Measurements from ENCODE around the gene PBOV1.

Gene PBOV1

DNA sequence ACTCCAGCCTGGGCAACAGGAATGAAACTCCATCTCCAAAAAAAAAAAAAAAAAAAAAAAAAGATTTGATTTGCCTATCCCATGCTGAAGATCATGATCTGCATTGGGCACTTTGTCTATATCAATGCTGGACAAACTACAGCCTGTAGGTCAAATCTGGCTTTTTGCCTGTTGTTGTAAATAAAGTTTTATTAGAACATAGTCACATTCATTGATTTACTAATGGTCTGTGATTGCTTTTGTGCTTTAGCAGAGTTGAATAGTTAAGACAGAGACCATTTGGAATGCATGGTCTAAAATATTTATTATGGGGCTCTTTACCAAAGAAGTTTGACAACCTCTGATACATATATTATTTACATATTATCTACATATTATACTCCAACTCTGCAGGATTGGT lies 14.0 kb downstream of the PBOV1 start:
- no peak for DNase-seq (ENCODE audit: low read depth)

DNA sequence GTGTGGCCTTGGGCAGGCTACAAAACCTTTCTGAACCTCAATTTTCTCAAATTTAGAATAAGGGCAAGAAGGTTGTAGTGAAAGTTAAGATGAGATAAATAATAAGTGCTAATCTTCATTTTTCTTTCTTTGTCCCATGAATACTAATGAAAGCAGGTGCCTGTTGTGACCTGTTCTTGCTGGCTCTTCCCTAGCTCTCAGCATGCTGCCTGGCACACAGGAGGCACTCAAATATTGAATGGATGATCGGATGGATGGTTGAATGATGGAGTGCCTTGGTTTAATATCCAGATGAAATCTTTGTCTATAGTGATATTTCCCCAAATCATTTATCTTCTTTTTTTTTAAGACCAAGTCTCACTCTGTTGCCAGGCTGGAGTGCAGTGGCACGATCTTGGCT lies 15.0 kb downstream of the PBOV1 start:
- DNase-seq (ENCODE audit: low read depth) = no peak

DNA sequence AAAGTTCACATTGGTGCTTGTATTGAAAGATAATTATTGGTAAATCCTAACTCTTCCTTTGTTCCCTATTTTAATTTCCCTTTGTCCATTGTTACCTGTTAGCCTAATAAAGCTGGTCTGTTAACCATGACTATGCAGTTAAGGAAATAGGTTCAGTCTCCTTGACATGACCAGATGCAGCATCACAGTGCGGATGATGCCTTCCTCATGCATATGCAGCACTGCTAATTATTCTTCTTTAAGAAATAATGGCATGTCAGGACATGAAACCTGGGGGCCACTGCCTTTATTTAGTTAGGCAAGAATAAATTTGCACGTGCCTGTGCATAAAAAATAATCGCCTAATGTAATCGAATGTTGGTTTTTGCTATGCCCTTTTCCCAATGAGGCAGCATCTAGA lies 16.5 kb downstream of the PBOV1 start:
- DNase-seq (ENCODE audit: low read depth) = no peak

DNA sequence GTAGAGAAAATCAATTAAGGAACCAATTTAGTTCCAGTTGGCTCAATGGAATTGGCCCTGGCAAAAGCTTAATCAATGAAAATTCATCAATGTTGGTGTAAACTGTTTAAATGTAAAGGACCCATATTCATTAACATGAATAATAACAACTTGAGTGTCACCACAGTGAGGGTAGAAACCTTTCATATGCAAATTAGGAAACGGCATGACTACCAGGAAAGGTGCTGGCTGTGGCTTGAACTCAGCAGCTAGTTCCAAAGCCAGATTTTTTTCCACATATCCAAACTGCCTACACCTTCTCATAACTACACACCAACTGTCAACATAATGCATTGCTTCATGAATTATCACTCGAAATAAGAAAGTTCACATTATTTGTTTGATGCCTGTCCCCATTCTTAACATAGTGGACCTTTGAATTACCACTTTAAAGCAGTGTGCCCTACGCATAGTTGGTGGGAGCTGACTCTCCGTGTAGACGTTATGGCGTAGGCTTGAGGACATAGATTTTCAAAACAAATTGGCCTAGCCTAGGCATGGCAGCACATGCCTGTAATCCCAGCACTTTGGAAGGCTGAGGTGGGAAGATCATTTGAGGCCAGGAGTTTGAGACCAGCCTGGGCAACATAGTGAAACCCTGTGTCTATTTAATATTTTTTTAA lies 19.7 kb downstream of the PBOV1 start:
- no peak for DNase-seq (ENCODE audit: low read depth)

DNA sequence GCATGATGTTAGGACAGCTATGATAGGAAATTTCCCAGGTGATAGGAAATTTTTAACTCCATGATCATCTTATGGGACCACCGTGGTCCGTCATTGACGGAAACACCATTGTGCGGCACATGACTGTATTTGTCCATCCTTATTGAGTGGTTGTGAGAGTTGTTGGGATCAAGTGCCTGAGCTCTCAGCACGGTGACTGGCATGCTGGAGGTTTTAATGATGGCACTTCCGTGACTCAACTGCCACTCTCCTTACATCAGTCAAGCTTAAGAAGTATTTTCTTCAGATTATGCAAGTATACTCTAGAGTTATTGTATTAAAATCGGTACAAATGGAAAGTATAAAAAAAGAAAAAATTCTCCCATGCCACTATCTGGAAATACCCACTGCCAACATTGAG lies 20.7 kb downstream of the PBOV1 start:
- no peak for DNase-seq (ENCODE audit: low read depth)

DNA sequence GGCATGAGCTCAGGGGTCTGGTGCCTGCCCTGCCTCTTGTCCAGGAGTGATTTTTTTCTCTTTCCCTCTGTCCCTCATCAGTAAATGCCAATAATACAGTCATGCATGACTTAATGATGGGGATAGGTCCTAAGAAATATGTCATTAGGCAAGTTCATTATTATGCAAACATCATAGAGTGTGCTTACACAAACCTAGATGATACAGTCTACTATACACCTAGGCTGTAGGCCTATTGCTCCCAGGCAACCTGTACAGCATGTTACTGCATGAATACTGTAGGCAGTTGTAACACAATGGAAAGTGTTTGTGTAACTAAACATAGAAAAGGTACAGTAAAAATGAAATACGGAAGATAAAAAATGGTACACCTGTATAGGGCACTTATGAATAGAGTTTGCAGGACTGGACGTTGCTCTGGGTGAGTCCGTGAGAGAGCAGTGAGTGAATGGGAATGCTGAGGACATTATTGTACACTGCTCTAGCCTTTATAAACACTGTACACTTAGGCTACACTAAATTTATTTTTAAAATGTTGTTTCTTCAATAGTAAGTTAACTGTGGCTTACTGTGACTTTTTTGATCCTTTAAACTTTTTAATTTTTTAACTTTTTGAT lies 22.1 kb downstream of the PBOV1 start:
- DNase-seq (ENCODE audit: low read depth) = no peak

DNA sequence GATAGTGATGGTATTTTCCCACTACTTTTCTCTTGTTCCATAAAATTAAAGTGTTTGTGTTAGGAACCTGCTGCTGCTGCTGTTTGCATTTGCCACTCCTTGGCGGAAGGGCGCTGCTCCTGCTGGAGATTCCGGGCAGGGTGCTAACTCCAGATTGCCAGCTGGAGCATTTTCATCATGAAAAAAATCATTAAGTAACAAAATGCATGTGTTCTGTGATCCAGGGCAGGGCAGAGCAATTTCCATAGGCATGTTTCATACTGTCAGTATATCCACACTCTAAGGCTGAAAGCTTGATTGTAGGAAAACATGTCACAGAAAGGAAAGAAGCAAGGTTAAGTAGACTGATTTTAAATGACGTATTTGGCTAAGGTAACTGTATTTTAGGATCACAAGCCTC lies 24.0 kb downstream of the PBOV1 start:
- no peak for DNase-seq (ENCODE audit: low read depth)

DNA sequence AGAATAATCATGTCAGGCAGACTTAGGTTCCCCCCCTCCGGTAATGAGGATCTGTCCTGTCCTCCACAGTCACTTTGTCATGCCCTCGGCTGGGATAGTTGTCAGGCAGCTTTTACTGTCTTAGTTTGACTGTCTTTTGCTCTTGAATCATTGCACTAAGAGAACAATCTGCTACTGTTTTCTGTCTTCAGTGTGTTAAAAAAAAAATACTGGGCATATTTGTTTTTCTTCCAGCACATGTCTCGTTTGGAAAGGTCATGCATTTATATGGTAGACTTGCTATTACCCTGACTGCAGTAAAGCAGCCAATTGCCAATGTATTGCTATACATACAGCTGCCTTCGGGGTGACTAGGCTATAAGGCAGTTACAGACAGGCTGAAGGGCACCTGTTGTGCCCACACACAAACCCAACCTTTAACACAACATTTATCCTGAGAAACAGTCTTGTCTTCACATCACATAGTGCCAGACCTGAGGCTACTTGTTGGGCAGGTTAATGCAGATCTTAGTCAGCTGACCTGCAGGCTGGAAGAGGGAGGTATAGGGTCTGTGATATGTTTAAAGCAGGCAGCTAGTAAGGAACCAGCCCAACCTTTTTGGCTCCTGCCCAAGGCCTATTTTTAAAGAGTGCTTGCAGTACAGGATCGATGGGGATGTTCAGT lies 29.9 kb downstream of the PBOV1 start:
- no peak for DNase-seq (ENCODE audit: low read depth)

DNA sequence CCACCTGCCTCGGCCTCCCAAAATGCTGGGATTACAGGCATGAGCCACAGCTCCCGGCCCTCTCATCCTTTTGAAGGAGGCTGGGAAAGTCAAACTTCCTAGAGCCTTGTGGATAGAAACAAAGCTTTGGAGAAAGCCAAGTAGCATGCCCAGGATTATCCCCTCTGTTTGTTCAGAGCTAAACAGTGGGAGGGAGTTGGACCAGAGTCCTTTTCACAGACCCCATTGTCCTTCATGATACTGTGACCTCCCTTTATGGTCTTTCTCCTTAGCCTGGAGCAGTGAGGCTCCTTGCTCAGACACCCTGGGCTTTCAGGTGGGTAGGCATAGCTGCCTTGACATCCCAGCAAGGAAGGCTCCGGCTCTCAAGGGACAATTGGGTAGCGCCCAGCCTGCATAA lies 31.1 kb downstream of the PBOV1 start:
- no peak for DNase-seq (ENCODE audit: low read depth)

DNA sequence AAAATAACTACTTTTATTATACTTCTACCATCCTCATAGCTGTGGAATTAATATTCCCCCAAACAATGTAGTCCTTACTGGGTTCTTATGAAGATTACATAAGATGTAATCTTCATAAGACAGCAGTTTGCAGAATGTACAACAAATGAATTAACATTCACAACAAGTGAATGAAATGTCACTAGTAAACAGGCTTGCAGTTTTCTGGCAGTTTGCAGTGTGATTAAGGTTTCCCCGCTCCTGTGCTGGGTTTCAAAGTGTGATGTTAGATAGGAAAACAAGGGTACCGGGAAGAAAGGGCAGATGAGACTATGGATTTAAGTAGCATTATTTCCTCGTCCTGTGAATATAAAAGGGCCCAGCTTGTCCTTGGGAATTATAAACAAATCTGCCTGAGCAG lies 34.1 kb downstream of the PBOV1 start:
- no peak for DNase-seq (ENCODE audit: low read depth)

DNA sequence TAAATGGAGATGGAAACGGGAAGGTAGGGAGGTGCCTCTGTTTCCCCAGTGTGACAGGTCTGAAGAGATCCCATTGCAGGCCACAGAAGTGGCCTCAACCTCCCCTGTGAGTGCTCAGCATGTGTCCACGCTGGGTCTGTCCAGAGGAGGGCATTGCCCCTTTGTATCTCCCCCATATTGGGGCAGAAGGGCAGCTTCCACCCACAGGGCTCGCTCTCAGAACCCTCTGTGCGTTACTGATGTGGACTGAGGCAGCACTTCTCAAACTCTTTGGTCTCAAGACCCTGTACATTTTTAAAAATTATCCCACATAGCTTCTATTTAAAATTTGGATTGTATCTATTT lies 34.5 kb downstream of the PBOV1 start:
- no peak for DNase-seq (ENCODE audit: low read depth)

DNA sequence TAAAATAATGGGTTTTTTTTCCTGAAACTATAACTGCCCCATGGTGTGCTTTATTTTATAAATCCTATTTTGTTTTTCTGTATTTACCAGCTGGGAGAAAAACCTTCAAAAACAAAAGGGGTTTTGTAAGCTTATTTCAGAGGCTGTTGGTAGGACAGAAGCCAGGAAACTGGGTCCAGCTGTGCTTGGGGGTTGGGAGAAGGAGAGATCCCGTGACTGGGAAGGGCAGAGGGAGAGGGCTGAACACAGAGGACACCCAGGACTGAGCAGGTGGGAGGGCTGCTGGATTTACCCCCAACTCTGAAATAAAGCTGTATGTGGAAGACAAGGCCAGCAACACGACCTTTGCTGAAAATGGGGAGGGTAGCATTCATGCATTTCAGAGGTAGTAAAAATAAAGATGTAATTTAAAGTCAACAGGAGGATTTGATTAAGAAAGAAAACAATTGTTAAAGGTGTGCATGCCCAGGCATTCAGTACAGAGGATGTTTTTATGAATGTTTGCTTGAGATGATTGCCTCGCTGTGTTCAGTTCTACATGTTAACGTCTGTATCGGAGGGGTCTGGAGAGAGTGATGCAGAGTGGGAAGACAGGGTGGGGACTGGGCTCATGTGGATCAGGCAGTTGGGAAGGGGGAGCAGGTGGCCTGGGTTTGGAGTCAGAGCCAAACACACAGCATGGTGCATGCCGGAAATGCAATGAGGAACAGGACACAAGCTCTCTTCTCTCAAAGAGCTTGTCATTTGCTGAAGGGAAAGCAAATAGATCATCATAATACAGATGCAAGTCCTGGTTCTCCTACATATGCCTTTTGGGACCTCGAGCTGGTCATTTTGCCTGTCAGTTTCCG lies 35.1 kb downstream of the PBOV1 start:
- no peak for DNase-seq (ENCODE audit: low read depth)

DNA sequence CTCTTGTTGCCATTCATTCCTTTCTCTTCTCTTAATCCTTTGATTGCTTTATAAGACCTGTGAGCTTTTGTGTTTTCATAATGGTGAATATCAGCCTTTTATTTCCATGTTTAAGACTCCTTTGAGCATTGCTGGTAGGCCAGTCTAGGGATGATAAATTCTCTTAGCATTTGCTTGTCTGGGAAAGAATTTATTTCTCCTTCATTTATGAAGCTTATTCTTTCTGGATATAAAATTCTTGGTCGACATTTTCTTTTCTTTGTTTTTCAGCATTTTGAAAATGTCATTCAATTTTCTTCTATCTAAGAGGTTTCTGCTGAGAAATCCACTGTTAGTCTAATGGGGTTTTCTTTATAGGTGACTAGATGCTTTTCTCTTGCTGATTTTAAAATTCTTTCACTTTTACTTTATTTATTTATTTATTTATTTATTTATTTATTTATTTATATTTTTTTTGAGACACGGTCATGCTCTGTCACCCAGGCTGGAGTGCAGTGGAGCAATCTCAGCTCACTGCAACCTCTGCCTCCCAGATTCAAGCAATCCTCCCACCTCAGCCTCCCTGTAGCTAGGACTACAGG lies 41.5 kb downstream of the PBOV1 start:
- no peak for DNase-seq (ENCODE audit: low read depth)

DNA sequence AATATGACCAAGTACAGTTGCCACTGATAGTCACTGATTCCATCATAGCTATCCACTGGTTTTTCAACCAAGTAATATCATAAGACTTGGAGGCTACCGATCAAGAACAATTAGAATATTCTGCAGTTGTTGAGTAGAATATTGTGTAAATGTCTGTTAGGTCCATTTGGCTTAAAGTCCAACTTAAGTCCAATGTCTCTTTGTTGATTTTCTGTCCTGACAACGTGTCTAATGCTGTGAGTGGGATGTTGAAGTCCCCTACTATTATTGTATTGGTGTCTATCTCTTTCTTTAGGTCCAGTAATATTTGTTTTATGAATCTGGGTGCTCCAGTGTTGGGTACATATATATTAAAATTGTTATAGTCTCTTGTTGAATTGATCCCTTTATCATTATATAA lies 42.7 kb downstream of the PBOV1 start:
- no peak for DNase-seq (ENCODE audit: low read depth)

Data from activated T-helper 9 cell treated with anti-CD3 and anti-CD28 coated beads, Interleukin-2, amount 50 U/mL, for 16 hours (primary cell).